Loucy (cell line): Measurements from ENCODE around the gene TMTC1.

Source experiments
- H2AFZ ChIP-seq: fragments of 200-600 bp; sonication (generic); 2 replicates; pipeline ENCODE4 v1.6.0; 2016; ENCODE audit warnings: antibody characterized with exemption, mild to moderate bottlenecking, low read length, moderate library complexity
- H3F3A ChIP-seq: fragments of 200-600 bp; 2 replicates; pipeline ENCODE4 v1.6.0; 2016; ENCODE audit warnings: antibody characterized with exemption, low read depth, mild to moderate bottlenecking
- H3K27me3 ChIP-seq: fragments of 200-600 bp; sonication (generic); 2 replicates; pipeline ENCODE4 v1.6.1; 2014; ENCODE audit warnings: low read length, mild to moderate bottlenecking; ENCODE audit not compliant: insufficient read depth, poor library complexity, severe bottlenecking
- H3K36me3 ChIP-seq: fragments of 200-600 bp; sonication (generic); 2 replicates; pipeline ENCODE4 v1.6.1; 2016; ENCODE audit warnings: low read length; ENCODE audit not compliant: insufficient read depth
- H3K4me1 ChIP-seq: fragments of 200-600 bp; sonication (generic); 2 replicates; pipeline ENCODE4 v1.5.1; 2014; ENCODE audit warnings: low read length, mild to moderate bottlenecking; ENCODE audit not compliant: insufficient read depth, poor library complexity, severe bottlenecking
- H3K4me2 ChIP-seq: fragments of 200-600 bp; sonication (generic); 2 replicates; pipeline ENCODE4 v1.6.0; 2014; ENCODE audit warnings: antibody characterized with exemption, low read length, low read depth, mild to moderate bottlenecking; ENCODE audit not compliant: poor library complexity, severe bottlenecking
- H3K4me3 ChIP-seq: fragments of 200-600 bp; sonication (generic); 2 replicates; pipeline ENCODE4 v1.5.1; 2014; ENCODE audit warnings: low read length, mild to moderate bottlenecking, mixed read lengths; ENCODE audit not compliant: poor library complexity, severe bottlenecking
- H3K79me2 ChIP-seq: fragments of 200-600 bp; sonication (generic); 2 replicates; pipeline ENCODE4 v1.6.1; 2014; ENCODE audit warnings: low read length; ENCODE audit not compliant: insufficient read depth
- H3K9ac ChIP-seq: fragments of 200-600 bp; sonication (generic); 2 replicates; pipeline ENCODE4 v1.6.0; 2014; ENCODE audit warnings: mild to moderate bottlenecking, low read depth, low read length, moderate library complexity; ENCODE audit not compliant: poor library complexity, severe bottlenecking
- H3K9me2 ChIP-seq: fragments of 200-600 bp; sonication (generic); replicated peaks from 2 replicates; pipeline ENCODE4 v1.6.1; 2016; ENCODE audit warnings: low read depth, low read length, mixed read lengths
- H3K9me3 ChIP-seq: fragments of 200-600 bp; sonication (generic); 2 replicates; pipeline ENCODE4 v1.6.1; 2014; ENCODE audit warnings: mild to moderate bottlenecking, antibody characterized with exemption, low read length, low read depth; ENCODE audit not compliant: insufficient read depth
- H4K20me1 ChIP-seq: fragments of 200-600 bp; sonication (generic); 2 replicates; pipeline ENCODE4 v1.6.0; 2014; ENCODE audit warnings: antibody characterized with exemption, low read length, mild to moderate bottlenecking; ENCODE audit not compliant: insufficient read depth, poor library complexity, severe bottlenecking
- EZH2phosphoT487 ChIP-seq: fragments of 200-600 bp; IDR thresholded peaks from 2 replicates; pipeline ENCODE4 v1.6.1; 2018; ENCODE audit warnings: antibody characterized with exemption, mild to moderate bottlenecking, moderate library complexity, borderline replicate concordance
- TF ChIP-seq, protein P1 (sequence below): fragments of 200-600 bp; sonication (generic); conservative IDR thresholded peaks from 2 replicates; pipeline ENCODE4 v1.5.1; 2014; ENCODE audit warnings: mild to moderate bottlenecking, antibody characterized with exemption, low read length

Gene TMTC1

DNA sequence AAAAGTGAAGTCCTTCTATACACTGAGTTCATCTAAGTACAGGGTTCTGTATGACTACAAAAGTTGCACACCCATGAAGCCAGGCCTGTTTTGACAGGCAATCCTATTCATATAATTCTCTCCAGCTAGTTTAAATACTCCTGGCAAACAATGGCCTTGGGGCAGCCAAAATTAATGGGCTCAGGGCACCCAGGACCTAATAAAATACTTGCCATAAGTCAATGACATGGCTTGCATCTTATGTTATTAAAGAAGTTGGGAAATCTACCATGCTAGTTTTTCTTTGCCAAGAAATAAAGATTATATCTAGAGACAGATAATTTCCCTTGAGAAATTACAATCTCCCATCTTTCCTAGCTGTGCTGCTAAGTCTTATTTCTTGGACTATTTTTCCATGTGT lies 11.1 kb upstream of the TMTC1 start:
- Histone ChIP-seq H3K27me3 (no peaks in the 10 kb centered on the region), H3K9ac (no peak overlapping the region), H3K79me2 (no peaks in the 10 kb centered on the region), H4K20me1 (no peaks in the 10 kb centered on the region), H3K9me2 (no peaks in the 10 kb centered on the region), H3K4me3 (no peak overlapping the region), H3K36me3 (no peaks in the 10 kb centered on the region), H2AFZ (no peak overlapping the region), H3K4me2 (no peak overlapping the region), H3K9me3 (peaks cover 37% of the 10 kb centered on the region; the same call in 1 of the 2 replicates), H3K4me1 (no peaks in the 10 kb centered on the region), H3F3A (peaks cover 27% of the 10 kb centered on the region)
- TF ChIP-seq EZH2phosphoT487, result no peak
- TF ChIP-seq, protein P1, sequence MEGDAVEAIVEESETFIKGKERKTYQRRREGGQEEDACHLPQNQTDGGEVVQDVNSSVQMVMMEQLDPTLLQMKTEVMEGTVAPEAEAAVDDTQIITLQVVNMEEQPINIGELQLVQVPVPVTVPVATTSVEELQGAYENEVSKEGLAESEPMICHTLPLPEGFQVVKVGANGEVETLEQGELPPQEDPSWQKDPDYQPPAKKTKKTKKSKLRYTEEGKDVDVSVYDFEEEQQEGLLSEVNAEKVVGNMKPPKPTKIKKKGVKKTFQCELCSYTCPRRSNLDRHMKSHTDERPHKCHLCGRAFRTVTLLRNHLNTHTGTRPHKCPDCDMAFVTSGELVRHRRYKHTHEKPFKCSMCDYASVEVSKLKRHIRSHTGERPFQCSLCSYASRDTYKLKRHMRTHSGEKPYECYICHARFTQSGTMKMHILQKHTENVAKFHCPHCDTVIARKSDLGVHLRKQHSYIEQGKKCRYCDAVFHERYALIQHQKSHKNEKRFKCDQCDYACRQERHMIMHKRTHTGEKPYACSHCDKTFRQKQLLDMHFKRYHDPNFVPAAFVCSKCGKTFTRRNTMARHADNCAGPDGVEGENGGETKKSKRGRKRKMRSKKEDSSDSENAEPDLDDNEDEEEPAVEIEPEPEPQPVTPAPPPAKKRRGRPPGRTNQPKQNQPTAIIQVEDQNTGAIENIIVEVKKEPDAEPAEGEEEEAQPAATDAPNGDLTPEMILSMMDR, result no peak

DNA sequence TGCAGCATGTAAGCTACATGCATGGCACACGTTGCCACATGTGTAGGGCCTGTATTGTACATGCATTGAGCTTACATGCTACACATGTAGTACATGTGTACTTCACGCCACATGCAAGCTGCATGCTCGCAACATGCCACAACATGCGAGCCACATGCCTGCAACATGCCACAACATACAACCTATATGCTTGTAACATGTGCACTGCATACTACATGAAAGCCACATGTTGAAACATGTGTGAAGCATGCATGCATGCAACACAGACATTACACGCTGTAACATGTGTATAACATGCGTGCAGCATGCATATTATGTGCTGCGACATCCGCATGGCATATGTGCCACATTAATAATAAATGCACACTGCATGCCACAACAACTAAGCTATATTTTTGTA lies 9.1 kb upstream of the TMTC1 start:
- Histone ChIP-seq H2AFZ (no peak overlapping the region), H4K20me1 (no peaks in the 10 kb centered on the region), H3K9me2 (no peaks in the 10 kb centered on the region), H3K79me2 (no peaks in the 10 kb centered on the region), H3K9ac (no peak overlapping the region), H3K4me2 (no peak overlapping the region), H3K4me3 (no peak overlapping the region), H3K27me3 (no peaks in the 10 kb centered on the region), H3F3A (peaks cover 27% of the 10 kb centered on the region), H3K9me3 (peaks cover 37% of the 10 kb centered on the region; the same call in 1 of the 2 replicates), H3K36me3 (no peaks in the 10 kb centered on the region), H3K4me1 (no peaks in the 10 kb centered on the region)
- no peak for TF ChIP-seq EZH2phosphoT487
- TF ChIP-seq, protein P1, result no peak

DNA sequence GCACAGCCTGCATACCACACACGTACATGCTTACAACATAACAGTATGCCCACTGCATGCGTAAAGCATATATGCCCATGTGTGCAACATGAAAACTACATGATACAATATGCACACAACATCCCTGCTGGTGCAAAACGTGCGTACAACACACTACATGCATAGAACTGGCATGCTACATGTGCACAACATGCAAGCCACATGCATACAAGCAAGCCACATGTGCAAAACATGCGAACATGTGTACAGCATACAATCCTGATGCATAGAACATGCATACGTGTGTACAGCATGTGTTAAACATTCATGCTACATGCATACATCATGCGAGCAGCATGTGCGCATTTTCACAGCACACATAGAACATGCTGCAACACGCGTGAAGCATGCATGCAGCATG lies 8.4 kb upstream of the TMTC1 start:
- no peak for TF ChIP-seq EZH2phosphoT487
- TF ChIP-seq, protein P1, result no peak

More for the DNA sequence above, 8.4 kb upstream of the TMTC1 start:
- peaks cover 27% of the 10 kb centered on the region for H3F3A ChIP-seq
- H3K36me3 ChIP-seq, result no peaks in the 10 kb centered on the region
- no peak overlapping the region for H3K4me3 ChIP-seq
- no peak overlapping the region for H3K9ac ChIP-seq
- H4K20me1 ChIP-seq, result no peaks in the 10 kb centered on the region
- peaks cover 37% of the 10 kb centered on the region; the same call in 1 of the 2 replicates for H3K9me3 ChIP-seq
- no peak overlapping the region for H3K4me2 ChIP-seq
- H3K27me3 ChIP-seq, result no peaks in the 10 kb centered on the region
- H3K79me2 ChIP-seq, result no peaks in the 10 kb centered on the region
- H3K4me1 ChIP-seq, result no peaks in the 10 kb centered on the region
- H2AFZ ChIP-seq, result no peak overlapping the region
- no peaks in the 10 kb centered on the region for H3K9me2 ChIP-seq
